ENCODE data around the gene CLCN5.

The CLCN5 gene

DNA sequence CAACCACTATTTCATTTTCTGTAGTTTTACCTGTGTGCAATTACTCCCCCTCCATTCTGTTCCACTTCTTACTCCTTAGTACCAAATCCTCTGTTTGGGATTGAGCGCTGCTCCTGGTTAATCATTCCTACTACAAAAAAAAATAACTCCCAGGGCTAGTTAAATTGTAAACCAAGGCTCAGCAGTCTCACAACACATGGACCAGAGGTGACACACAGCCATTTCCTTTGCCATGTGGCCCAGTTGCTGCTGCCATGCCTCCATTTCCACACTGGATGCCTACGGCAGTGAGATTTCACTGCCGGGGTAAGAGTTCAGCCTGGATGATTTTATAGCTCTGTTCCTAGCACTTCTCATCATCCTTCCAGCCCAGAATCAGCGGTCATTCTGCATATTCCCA, 171.2 kb downstream of the CLCN5 start:
- TF ChIP-seq, protein P1, sequence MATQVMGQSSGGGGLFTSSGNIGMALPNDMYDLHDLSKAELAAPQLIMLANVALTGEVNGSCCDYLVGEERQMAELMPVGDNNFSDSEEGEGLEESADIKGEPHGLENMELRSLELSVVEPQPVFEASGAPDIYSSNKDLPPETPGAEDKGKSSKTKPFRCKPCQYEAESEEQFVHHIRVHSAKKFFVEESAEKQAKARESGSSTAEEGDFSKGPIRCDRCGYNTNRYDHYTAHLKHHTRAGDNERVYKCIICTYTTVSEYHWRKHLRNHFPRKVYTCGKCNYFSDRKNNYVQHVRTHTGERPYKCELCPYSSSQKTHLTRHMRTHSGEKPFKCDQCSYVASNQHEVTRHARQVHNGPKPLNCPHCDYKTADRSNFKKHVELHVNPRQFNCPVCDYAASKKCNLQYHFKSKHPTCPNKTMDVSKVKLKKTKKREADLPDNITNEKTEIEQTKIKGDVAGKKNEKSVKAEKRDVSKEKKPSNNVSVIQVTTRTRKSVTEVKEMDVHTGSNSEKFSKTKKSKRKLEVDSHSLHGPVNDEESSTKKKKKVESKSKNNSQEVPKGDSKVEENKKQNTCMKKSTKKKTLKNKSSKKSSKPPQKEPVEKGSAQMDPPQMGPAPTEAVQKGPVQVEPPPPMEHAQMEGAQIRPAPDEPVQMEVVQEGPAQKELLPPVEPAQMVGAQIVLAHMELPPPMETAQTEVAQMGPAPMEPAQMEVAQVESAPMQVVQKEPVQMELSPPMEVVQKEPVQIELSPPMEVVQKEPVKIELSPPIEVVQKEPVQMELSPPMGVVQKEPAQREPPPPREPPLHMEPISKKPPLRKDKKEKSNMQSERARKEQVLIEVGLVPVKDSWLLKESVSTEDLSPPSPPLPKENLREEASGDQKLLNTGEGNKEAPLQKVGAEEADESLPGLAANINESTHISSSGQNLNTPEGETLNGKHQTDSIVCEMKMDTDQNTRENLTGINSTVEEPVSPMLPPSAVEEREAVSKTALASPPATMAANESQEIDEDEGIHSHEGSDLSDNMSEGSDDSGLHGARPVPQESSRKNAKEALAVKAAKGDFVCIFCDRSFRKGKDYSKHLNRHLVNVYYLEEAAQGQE (IDR thresholded peaks at IDR 0.05; ENCODE audit: low read depth): no peak
- no peak for TF ChIP-seq TAF1 (IDR thresholded peaks at IDR 0.05; ENCODE audit: low read depth)
- TF ChIP-seq, protein P2, sequence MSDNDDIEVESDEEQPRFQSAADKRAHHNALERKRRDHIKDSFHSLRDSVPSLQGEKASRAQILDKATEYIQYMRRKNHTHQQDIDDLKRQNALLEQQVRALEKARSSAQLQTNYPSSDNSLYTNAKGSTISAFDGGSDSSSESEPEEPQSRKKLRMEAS (IDR thresholded peaks at IDR 0.05): no peak
- no peak for TF ChIP-seq CEBPB (IDR thresholded peaks at IDR 0.05)
- TF ChIP-seq FOXM1 (IDR thresholded peaks at IDR 0.05; ENCODE audit: borderline replicate concordance, low read depth): no peak
- no peak for TF ChIP-seq ZBTB7A (IDR thresholded peaks at IDR 0.05; ENCODE audit: low read depth)
- no peak for TF ChIP-seq EP300 (IDR thresholded peaks at IDR 0.05; ENCODE audit: borderline replicate concordance)
- TF ChIP-seq, protein P3, sequence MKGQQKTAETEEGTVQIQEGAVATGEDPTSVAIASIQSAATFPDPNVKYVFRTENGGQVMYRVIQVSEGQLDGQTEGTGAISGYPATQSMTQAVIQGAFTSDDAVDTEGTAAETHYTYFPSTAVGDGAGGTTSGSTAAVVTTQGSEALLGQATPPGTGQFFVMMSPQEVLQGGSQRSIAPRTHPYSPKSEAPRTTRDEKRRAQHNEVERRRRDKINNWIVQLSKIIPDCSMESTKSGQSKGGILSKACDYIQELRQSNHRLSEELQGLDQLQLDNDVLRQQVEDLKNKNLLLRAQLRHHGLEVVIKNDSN (IDR thresholded peaks at IDR 0.05): no peak
- TF ChIP-seq RAD21 (IDR thresholded peaks at IDR 0.05; ENCODE audit: low read depth): no peak
- TF ChIP-seq YY1 (IDR thresholded peaks at IDR 0.05; ENCODE audit: low read depth): no peak
- TF ChIP-seq NFIC (IDR thresholded peaks at IDR 0.05): no peak
- no peak for TF ChIP-seq TEAD4 (IDR thresholded peaks at IDR 0.05)
- no peak for TF ChIP-seq TCF12 (IDR thresholded peaks at IDR 0.05; ENCODE audit: low read depth)
- no peak for TF ChIP-seq EGR1 (IDR thresholded peaks at IDR 0.05)
- TF ChIP-seq CREB1 (IDR thresholded peaks at IDR 0.05; ENCODE audit: low read depth): no peak

DNA sequence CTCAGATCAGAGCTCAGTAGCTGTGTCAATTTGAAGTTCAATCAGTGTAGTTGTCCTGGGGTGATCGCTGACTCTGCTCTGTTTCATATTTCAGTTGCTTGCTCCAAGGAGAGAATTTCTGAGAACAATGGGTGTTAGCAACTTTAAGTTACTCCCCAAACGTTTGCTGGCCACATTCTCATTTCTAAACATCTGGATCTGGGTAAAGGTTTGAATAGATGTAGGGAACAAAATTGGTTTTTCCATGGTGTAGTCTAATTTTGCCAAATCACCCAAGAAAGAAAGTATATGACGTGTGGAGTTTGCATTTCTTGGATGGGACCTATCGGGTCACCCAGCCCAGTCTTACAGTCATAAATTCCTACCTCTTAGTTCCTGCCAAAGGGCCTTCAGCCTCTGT, 174.7 kb downstream of the CLCN5 start:
- no peak for TF ChIP-seq NFIC (IDR thresholded peaks at IDR 0.05)
- no peak for TF ChIP-seq TCF12 (IDR thresholded peaks at IDR 0.05; ENCODE audit: low read depth)
- TF ChIP-seq FOXM1 (IDR thresholded peaks at IDR 0.05; ENCODE audit: borderline replicate concordance, low read depth): no peak
- TF ChIP-seq, protein P2 (IDR thresholded peaks at IDR 0.05): no peak
- no peak for TF ChIP-seq ZBTB7A (IDR thresholded peaks at IDR 0.05; ENCODE audit: low read depth)
- no peak for TF ChIP-seq CREB1 (IDR thresholded peaks at IDR 0.05; ENCODE audit: low read depth)
- TF ChIP-seq CEBPB (IDR thresholded peaks at IDR 0.05): no peak
- TF ChIP-seq, protein P1 (IDR thresholded peaks at IDR 0.05; ENCODE audit: low read depth): no peak
- TF ChIP-seq EGR1 (IDR thresholded peaks at IDR 0.05): no peak
- TF ChIP-seq, protein P3 (IDR thresholded peaks at IDR 0.05): no peak
- no peak for TF ChIP-seq EP300 (IDR thresholded peaks at IDR 0.05; ENCODE audit: borderline replicate concordance)
- TF ChIP-seq RAD21 (IDR thresholded peaks at IDR 0.05; ENCODE audit: low read depth): no peak
- TF ChIP-seq YY1 (IDR thresholded peaks at IDR 0.05; ENCODE audit: low read depth): no peak
- no peak for TF ChIP-seq TAF1 (IDR thresholded peaks at IDR 0.05; ENCODE audit: low read depth)
- no peak for TF ChIP-seq TEAD4 (IDR thresholded peaks at IDR 0.05)

DNA sequence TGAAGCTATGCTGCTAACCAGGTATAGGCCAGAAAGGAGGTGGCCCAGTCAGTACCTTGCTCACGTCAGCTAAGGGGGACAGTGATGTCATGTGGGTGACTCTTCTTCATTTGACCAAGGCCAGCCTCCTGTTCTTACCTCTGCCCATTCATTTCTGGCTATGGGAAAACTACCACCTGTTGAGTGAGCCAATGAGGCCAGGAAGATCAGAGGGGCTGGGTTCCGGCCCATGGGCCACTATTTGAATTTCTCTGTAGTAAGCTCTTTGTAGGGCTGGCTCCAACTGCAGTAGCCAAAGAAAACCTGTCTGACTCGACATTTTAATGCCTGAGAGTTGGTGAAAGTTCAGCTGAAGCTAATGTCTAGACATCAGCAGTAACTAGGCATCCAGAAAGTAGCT, 175.8 kb downstream of the CLCN5 start:
- TF ChIP-seq YY1 (IDR thresholded peaks at IDR 0.05; ENCODE audit: low read depth): no peak
- no peak for TF ChIP-seq FOXM1 (IDR thresholded peaks at IDR 0.05; ENCODE audit: borderline replicate concordance, low read depth)
- TF ChIP-seq, protein P3 (IDR thresholded peaks at IDR 0.05): no peak
- TF ChIP-seq CEBPB (IDR thresholded peaks at IDR 0.05): no peak
- TF ChIP-seq ZBTB7A (IDR thresholded peaks at IDR 0.05; ENCODE audit: low read depth): no peak
- TF ChIP-seq, protein P2 (IDR thresholded peaks at IDR 0.05): no peak
- TF ChIP-seq CREB1 (IDR thresholded peaks at IDR 0.05; ENCODE audit: low read depth): no peak
- no peak for TF ChIP-seq NFIC (IDR thresholded peaks at IDR 0.05)
- TF ChIP-seq TEAD4 (IDR thresholded peaks at IDR 0.05): no peak
- no peak for TF ChIP-seq EGR1 (IDR thresholded peaks at IDR 0.05)
- no peak for TF ChIP-seq TAF1 (IDR thresholded peaks at IDR 0.05; ENCODE audit: low read depth)
- no peak for TF ChIP-seq TCF12 (IDR thresholded peaks at IDR 0.05; ENCODE audit: low read depth)
- TF ChIP-seq RAD21 (IDR thresholded peaks at IDR 0.05; ENCODE audit: low read depth): no peak
- TF ChIP-seq EP300 (IDR thresholded peaks at IDR 0.05; ENCODE audit: borderline replicate concordance): no peak
- TF ChIP-seq, protein P1 (IDR thresholded peaks at IDR 0.05; ENCODE audit: low read depth): no peak
